Coronary artery (tissue), 2 donors: ENCODE data around the gene OBSCN.

ENCODE experiments used
- DNase-seq: peaks from one replicate; pipeline ENCODE4 v3.0.0-alpha.2; 2017; ENCODE audit warnings: low spot score
- H3K27ac ChIP-seq, 2 donors: fragments of 200-600 bp; sonication (generic); one replicate each; pipeline ENCODE4 v1.5.1; 2016 to 2019
- H3K4me3 ChIP-seq: fragments of 200-600 bp; sonication (generic); 2 replicates; pipeline ENCODE4 v1.5.1; 2016; ENCODE audit warnings: mild to moderate bottlenecking, moderate library complexity
- CTCF ChIP-seq: fragments of 200-600 bp; sonication (generic); IDR thresholded peaks from one replicate; pipeline ENCODE4 v1.5.1; 2019; ENCODE audit warnings: antibody characterized with exemption

OBSCN gene

GRCh38 chr1:228198977-228199590 is 8.8 kb upstream of the OBSCN start:
- TF ChIP-seq CTCF = no peak
- H3K4me3 ChIP-seq = no peak overlapping the region
- no peak overlapping the region for H3K27ac ChIP-seq
- DNase-seq = no peak

- Histone ChIP-seq H3K4me3 (no peak overlapping the region), H3K27ac (no peak overlapping the region)
- no peak for TF ChIP-seq CTCF
- no peak for DNase-seq
Measured at GRCh38 chr1:228204958-228205357, 2.9 kb upstream of the OBSCN start.

- DNase-seq = no peak
- no peak overlapping the region for H3K27ac ChIP-seq
- no peak overlapping the region for H3K4me3 ChIP-seq
- no peak for TF ChIP-seq CTCF
Measured at GRCh38 chr1:228205526-228206436, 2.1 kb upstream of the OBSCN start.

- Histone ChIP-seq H3K27ac (no peak overlapping the region), H3K4me3 (no peak overlapping the region)
- no peak for DNase-seq
- no peak for TF ChIP-seq CTCF
Measured at GRCh38 chr1:228206582-228207351, 1.1 kb upstream of the OBSCN start.

GRCh38 chr1:228207381-228207810 is 448 bp upstream of the OBSCN start:
- H3K4me3 ChIP-seq = no peak overlapping the region
- no peak overlapping the region for H3K27ac ChIP-seq
- no peak for DNase-seq
- no peak for TF ChIP-seq CTCF

GRCh38 chr1:228208831-228209551 is 1.1 kb downstream of the OBSCN start:
- Histone ChIP-seq H3K27ac (no peak overlapping the region), H3K4me3 (no peak overlapping the region)
- DNase-seq = no peak
- no peak for TF ChIP-seq CTCF
